Neural progenitor cell (in vitro differentiated cells): ENCODE measurements around the gene CIAPIN1. TPM values are rescaled to one million over a fixed set of nuclear protein-coding genes. Genes with fewer than 3 reads are reported as not detected.

ENCODE experiments used
- DNase-seq: peaks from one replicate; pipeline ENCODE4 v3.0.0-alpha.2; 2016; ENCODE audit warnings: low spot score
- H2AFZ ChIP-seq: fragments of 200-600 bp; sonication (generic); replicated peaks from 2 replicates; pipeline ENCODE4 v1.6.1; 2016; ENCODE audit warnings: antibody characterized with exemption
- H3F3A ChIP-seq: fragments of 200-600 bp; sonication (generic); 2 replicates; pipeline ENCODE4 v1.6.1; 2016; ENCODE audit warnings: antibody characterized with exemption, low read depth
- H3K27ac ChIP-seq: fragments of 200-600 bp; sonication (generic); 2 replicates; pipeline ENCODE4 v1.5.1; 2016; ENCODE audit warnings: mild to moderate bottlenecking
- H3K27me3 ChIP-seq: fragments of 200-600 bp; sonication (generic); 2 replicates; pipeline ENCODE4 v1.6.1; 2016; ENCODE audit warnings: mild to moderate bottlenecking, moderate library complexity
- H3K36me3 ChIP-seq: fragments of 200-600 bp; sonication (generic); 2 replicates; pipeline ENCODE4 v1.5.1; 2016
- H3K4me1 ChIP-seq: fragments of 200-600 bp; sonication (generic); 2 replicates; pipeline ENCODE4 v1.6.1; 2016; ENCODE audit warnings: mixed run types
- H3K4me2 ChIP-seq: fragments of 200-600 bp; sonication (generic); 2 replicates; pipeline ENCODE4 v1.6.1; 2016
- H3K4me3 ChIP-seq: fragments of 200-600 bp; sonication (generic); 2 replicates; pipeline ENCODE4 v1.5.1; 2016
- H3K79me2 ChIP-seq: fragments of 200-600 bp; sonication (generic); 2 replicates; pipeline ENCODE4 v1.6.1; 2016; ENCODE audit warnings: low read depth
- H3K9ac ChIP-seq: fragments of 200-600 bp; sonication (generic); 2 replicates; pipeline ENCODE4 v1.6.1; 2016
- H3K9me3 ChIP-seq: fragments of 200-600 bp; sonication (generic); 2 replicates; pipeline ENCODE4 v1.5.1; 2016; ENCODE audit warnings: low read depth
- H4K20me1 ChIP-seq: fragments of 200-600 bp; sonication (generic); 2 replicates; pipeline ENCODE4 v1.6.1; 2016; ENCODE audit warnings: low read depth
- H3K27ac Mint-ChIP-seq: 3 replicates; pipeline ENCODE4 v1.8.0; 2021; ENCODE audit warnings: mixed read lengths
- H3K27me3 Mint-ChIP-seq: 2 replicates; pipeline ENCODE4 v1.8.0; 2022; ENCODE audit warnings: low read depth, mild to moderate bottlenecking, inconsistent platforms, moderate library complexity, mixed read lengths; ENCODE audit not compliant: insufficient read depth
- H3K36me3 Mint-ChIP-seq: 3 replicates; pipeline ENCODE4 v1.8.0; 2021; ENCODE audit warnings: mixed read lengths
- H3K4me1 Mint-ChIP-seq: 3 replicates; pipeline ENCODE4 v1.8.0; 2021; ENCODE audit warnings: mixed read lengths
- H3K4me3 Mint-ChIP-seq: 3 replicates; pipeline ENCODE4 v1.8.0; 2021; ENCODE audit warnings: mild to moderate bottlenecking, moderate library complexity, mixed read lengths
- H3K9me3 Mint-ChIP-seq: 3 replicates; pipeline ENCODE4 v1.8.0; 2020; ENCODE audit warnings: mixed read lengths
- EZH2 ChIP-seq: fragments of 200-600 bp; sonication (generic); IDR thresholded peaks from 2 replicates; pipeline ENCODE4 v1.6.1; 2017; ENCODE audit warnings: antibody characterized with exemption, mild to moderate bottlenecking, moderate library complexity
- EZH2phosphoT487 ChIP-seq: fragments of 200-600 bp; sonication (generic); IDR thresholded peaks from 2 replicates; pipeline ENCODE4 v1.6.1; 2017; ENCODE audit warnings: antibody characterized with exemption
- total RNA-seq: library from RNA; depleted of rRNA; stranded (reverse); fragments of >200 nt; gene quantifications from 2 replicates; pipeline ENCODE4 v1.2.3, GENCODE V29; 2015; ENCODE audit warnings: low replicate concordance
- TF ChIP-seq, protein P1 (sequence below): fragments of 200-600 bp; sonication (generic); IDR thresholded peaks from 2 replicates; pipeline ENCODE4 v1.5.1; 2017; ENCODE audit warnings: antibody characterized with exemption, mild to moderate bottlenecking

The CIAPIN1 gene
- total RNA-seq, 1 donor from 2014 or later = 89.2 TPM

DNA sequence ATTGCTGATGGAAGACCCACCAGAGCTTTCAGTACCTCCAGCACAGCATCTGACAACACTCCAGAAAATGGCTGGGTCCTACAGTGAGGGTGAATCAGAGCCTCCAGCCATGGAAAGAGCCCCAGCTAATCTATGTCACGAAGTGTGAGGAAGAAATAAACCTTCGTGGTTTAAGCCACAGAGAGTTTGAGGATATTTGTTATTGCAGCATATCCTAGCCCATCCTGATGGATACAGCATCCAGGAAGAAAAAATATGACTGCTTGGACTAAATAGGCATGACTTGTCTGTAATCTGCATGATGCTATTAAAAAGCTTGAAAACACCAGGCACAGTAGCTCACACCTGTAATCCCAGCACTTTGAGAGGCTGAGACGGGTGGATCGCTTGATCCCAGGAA, 55.9 kb downstream of the CIAPIN1 start:
- Histone ChIP-seq H3K79me2 (no peaks in the 10 kb centered on the region), H3K4me1 (peaks cover 3% of the 10 kb centered on the region), H3K9me3 (no peaks in the 10 kb centered on the region), H3K4me3 (no peak overlapping the region), H4K20me1 (no peaks in the 10 kb centered on the region), H2AFZ (no peak overlapping the region), H3K27ac (no peak overlapping the region), H3K36me3 (no peaks in the 10 kb centered on the region), H3F3A (peaks cover 12% of the 10 kb centered on the region), H3K4me2 (no peak overlapping the region), H3K27me3 (no peaks in the 10 kb centered on the region), H3K9ac (no peak overlapping the region)
- H3K27ac Mint-ChIP-seq = no peak overlapping the region
- H3K4me3 Mint-ChIP-seq = no peak overlapping the region
- TF ChIP-seq EZH2phosphoT487 = no peak
- TF ChIP-seq, protein P1, sequence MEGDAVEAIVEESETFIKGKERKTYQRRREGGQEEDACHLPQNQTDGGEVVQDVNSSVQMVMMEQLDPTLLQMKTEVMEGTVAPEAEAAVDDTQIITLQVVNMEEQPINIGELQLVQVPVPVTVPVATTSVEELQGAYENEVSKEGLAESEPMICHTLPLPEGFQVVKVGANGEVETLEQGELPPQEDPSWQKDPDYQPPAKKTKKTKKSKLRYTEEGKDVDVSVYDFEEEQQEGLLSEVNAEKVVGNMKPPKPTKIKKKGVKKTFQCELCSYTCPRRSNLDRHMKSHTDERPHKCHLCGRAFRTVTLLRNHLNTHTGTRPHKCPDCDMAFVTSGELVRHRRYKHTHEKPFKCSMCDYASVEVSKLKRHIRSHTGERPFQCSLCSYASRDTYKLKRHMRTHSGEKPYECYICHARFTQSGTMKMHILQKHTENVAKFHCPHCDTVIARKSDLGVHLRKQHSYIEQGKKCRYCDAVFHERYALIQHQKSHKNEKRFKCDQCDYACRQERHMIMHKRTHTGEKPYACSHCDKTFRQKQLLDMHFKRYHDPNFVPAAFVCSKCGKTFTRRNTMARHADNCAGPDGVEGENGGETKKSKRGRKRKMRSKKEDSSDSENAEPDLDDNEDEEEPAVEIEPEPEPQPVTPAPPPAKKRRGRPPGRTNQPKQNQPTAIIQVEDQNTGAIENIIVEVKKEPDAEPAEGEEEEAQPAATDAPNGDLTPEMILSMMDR = no peak
- no peak for TF ChIP-seq EZH2
- no peaks in the 10 kb centered on the region for H3K36me3 Mint-ChIP-seq
- no peaks in the 10 kb centered on the region for H3K9me3 Mint-ChIP-seq
- H3K4me1 Mint-ChIP-seq = peaks cover 7% of the 10 kb centered on the region
- peaks cover 19% of the 10 kb centered on the region for H3K27me3 Mint-ChIP-seq
- DNase-seq = no peak

DNA sequence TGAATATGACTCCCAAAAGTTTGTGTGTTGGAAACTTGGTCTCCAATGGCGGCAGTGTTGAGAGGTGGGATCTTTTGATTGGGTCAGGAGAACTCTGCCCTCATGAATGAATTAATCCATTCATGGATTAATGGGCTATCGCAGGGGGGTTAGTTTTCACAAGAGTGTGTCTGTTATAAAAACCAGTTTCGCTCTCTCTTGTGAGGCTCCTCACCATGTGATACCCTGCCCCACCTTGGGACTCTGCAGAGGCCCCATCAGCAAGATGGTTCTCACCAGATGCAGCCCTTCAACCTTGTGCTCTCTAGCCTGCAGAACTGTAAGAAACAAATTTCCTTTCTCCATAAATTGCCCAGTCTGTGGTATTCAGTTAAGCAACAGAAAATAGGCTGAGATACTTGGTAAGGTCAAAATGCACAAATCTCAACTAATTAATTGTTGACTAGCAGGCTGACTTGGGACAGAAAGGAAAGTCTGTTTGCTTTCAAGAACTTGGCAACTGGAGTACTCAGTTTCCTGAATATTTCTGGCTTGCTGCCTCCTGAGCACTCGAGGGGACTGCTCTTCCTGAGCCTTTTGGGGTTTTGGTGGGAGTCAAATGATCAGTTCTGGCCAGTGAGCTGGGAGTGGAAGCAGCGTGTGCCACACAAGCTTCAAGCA, 56.4 kb downstream of the CIAPIN1 start:
- Histone ChIP-seq H3F3A (peaks cover 12% of the 10 kb centered on the region), H3K9ac (no peak overlapping the region), H3K9me3 (no peaks in the 10 kb centered on the region), H3K79me2 (no peaks in the 10 kb centered on the region), H3K4me3 (no peak overlapping the region), H2AFZ (no peak overlapping the region), H3K4me2 (no peak overlapping the region), H3K36me3 (no peaks in the 10 kb centered on the region), H3K27ac (no peak overlapping the region), H3K4me1 (peaks cover 4% of the 10 kb centered on the region), H3K27me3 (no peaks in the 10 kb centered on the region), H4K20me1 (no peaks in the 10 kb centered on the region)
- Mint-ChIP-seq H3K27me3 (peaks cover 19% of the 10 kb centered on the region), H3K36me3 (no peaks in the 10 kb centered on the region), H3K4me3 (no peak overlapping the region), H3K4me1 (peaks cover 9% of the 10 kb centered on the region), H3K9me3 (no peaks in the 10 kb centered on the region), H3K27ac (no peak overlapping the region)
- TF ChIP-seq EZH2 (no peak), EZH2phosphoT487 (no peak)
- TF ChIP-seq, protein P1 = no peak
- DNase-seq = no peak

- Histone ChIP-seq H3K4me1 (peaks cover 4% of the 10 kb centered on the region), H3K4me2 (no peak overlapping the region), H3K4me3 (no peak overlapping the region), H4K20me1 (no peaks in the 10 kb centered on the region), H3K36me3 (no peaks in the 10 kb centered on the region), H3K9ac (no peak overlapping the region), H3K79me2 (no peaks in the 10 kb centered on the region), H3F3A (peaks cover 12% of the 10 kb centered on the region), H2AFZ (no peak overlapping the region), H3K27me3 (no peaks in the 10 kb centered on the region), H3K27ac (no peak overlapping the region), H3K9me3 (no peaks in the 10 kb centered on the region)
- DNase-seq = no peak
- Mint-ChIP-seq H3K36me3 (no peaks in the 10 kb centered on the region), H3K27ac (no peak overlapping the region), H3K4me1 (peaks cover 12% of the 10 kb centered on the region), H3K27me3 (peaks cover 19% of the 10 kb centered on the region), H3K4me3 (no peak overlapping the region), H3K9me3 (no peaks in the 10 kb centered on the region)
- TF ChIP-seq EZH2 (no peak), EZH2phosphoT487 (no peak)
- TF ChIP-seq, protein P1 = no peak
These were observed 58.1 kb downstream of the CIAPIN1 start for GRCh38 chr16:57389087-57389468.
